Measurements from ENCODE around the gene ASB14.
"Not testable (repeated sequence)": the region's sequence is repeated elsewhere in the genome, so short reads cannot be mapped to it uniquely, and the experiment has no call there.

Gene ASB14

GRCh38 chr3:57292159-57292896 lies at the start of gene ASB14:
Gene ASB14, minus strand, starts transcription at chr3:57292685. Its CDS starts 652 bp downstream, at chr3:57292033.
- H3K27ac ChIP-seq, result no peak within 1 kb of the TSS
- H3K36me3 ChIP-seq, result no peaks in the 10 kb centered on the region
- intact Hi-C loops (cut with DNase I; ENCODE audit: low total_unique reads), result no loop called here
- no peak for TF ChIP-seq CTCF (IDR thresholded peaks at IDR 0.05)
- no peak for DNase-seq
- peaks cover 0 to 9% (median 0%) of the 10 kb centered on the region in 4 donors for H3K4me1 ChIP-seq
- H3K27me3 ChIP-seq, result peaks cover 0 to 2% of the 10 kb centered on the region in 2 donors
- H3K9me3 ChIP-seq, result no peaks in the 10 kb centered on the region
- H3K4me3 ChIP-seq, result no peak within 1 kb of the TSS

- H3K4me3 ChIP-seq; DNase-seq; H3K27me3 ChIP-seq; H3K27ac ChIP-seq; H3K9me3 ChIP-seq; H3K4me1 ChIP-seq; intact Hi-C loops (cut with DNase I; ENCODE audit: low total_unique reads); H3K36me3 ChIP-seq: not testable (repeated sequence)
Observed at GRCh38 chr3:57339071-57339642, 46.7 kb upstream of the ASB14 start.

GRCh38 chr3:57338272-57339070 lies 46.0 kb upstream of the ASB14 start:
- H3K36me3 ChIP-seq; DNase-seq; intact Hi-C loops (cut with DNase I; ENCODE audit: low total_unique reads); H3K4me3 ChIP-seq; H3K27ac ChIP-seq; H3K9me3 ChIP-seq; H3K4me1 ChIP-seq; H3K27me3 ChIP-seq: not testable (repeated sequence)

GRCh38 chr3:57335283-57335938 lies 42.9 kb upstream of the ASB14 start:
- no peak for DNase-seq
- no peaks in the 10 kb centered on the region for H3K27me3 ChIP-seq
- no peak for TF ChIP-seq CTCF (IDR thresholded peaks at IDR 0.05)

GRCh38 chr3:57331078-57331610 lies 38.7 kb upstream of the ASB14 start:
- no peaks in the 10 kb centered on the region for H3K36me3 ChIP-seq
- no peaks in the 10 kb centered on the region for H3K9me3 ChIP-seq
- intact Hi-C loops (cut with DNase I; ENCODE audit: low total_unique reads), result no loop called here
- no peak overlapping the region for H3K27ac ChIP-seq
- DNase-seq, result no peak
- H3K4me3 ChIP-seq, result no peak overlapping the region
- H3K4me1 ChIP-seq, result no peaks in the 10 kb centered on the region
- no peaks in the 10 kb centered on the region for H3K27me3 ChIP-seq
- TF ChIP-seq CTCF (IDR thresholded peaks at IDR 0.05), result no peak

More at GRCh38 chr3:57335283-57335938, 42.9 kb upstream of the ASB14 start:
- Histone ChIP-seq H3K9me3 (no peaks in the 10 kb centered on the region), H3K4me1 (no peaks in the 10 kb centered on the region), H3K27ac (no peak overlapping the region), H3K36me3 (no peaks in the 10 kb centered on the region), H3K4me3 (no peak overlapping the region)
- intact Hi-C loops (cut with DNase I; ENCODE audit: low total_unique reads), result no loop called here

GRCh38 chr3:57326498-57326897 lies 34.0 kb upstream of the ASB14 start:
- H3K4me1 ChIP-seq; H3K27me3 ChIP-seq; H3K36me3 ChIP-seq; H3K27ac ChIP-seq; intact Hi-C loops (cut with DNase I; ENCODE audit: low total_unique reads); H3K4me3 ChIP-seq; H3K9me3 ChIP-seq; DNase-seq: not testable (repeated sequence)
